NCI-H1694 (cell line): ENCODE results near the gene MEPCE.
A peak's percentile ranks its signal among the peaks of the same experiment; 100 is the strongest.
"Not testable (repeated sequence)": the region's sequence is repeated elsewhere in the genome, so short reads cannot be mapped to it uniquely, and the experiment has no call there.

Experiments used
- DNase-seq: peaks from one replicate; lab custom pipeline; 2025; lab: John Stamatoyannopoulos, UW

Gene MEPCE

GRCh38 chr7:100429637-100430492 lies at the start of gene MEPCE:
TSS of gene MEPCE (plus strand) at chr7:100429831. CDS start at chr7:100430019, 188 bp downstream.
- peak; percentile 94 for DNase-seq

GRCh38 chr7:100380196-100380595 lies 49.4 kb upstream of the MEPCE start:
- no peak for DNase-seq

DNA sequence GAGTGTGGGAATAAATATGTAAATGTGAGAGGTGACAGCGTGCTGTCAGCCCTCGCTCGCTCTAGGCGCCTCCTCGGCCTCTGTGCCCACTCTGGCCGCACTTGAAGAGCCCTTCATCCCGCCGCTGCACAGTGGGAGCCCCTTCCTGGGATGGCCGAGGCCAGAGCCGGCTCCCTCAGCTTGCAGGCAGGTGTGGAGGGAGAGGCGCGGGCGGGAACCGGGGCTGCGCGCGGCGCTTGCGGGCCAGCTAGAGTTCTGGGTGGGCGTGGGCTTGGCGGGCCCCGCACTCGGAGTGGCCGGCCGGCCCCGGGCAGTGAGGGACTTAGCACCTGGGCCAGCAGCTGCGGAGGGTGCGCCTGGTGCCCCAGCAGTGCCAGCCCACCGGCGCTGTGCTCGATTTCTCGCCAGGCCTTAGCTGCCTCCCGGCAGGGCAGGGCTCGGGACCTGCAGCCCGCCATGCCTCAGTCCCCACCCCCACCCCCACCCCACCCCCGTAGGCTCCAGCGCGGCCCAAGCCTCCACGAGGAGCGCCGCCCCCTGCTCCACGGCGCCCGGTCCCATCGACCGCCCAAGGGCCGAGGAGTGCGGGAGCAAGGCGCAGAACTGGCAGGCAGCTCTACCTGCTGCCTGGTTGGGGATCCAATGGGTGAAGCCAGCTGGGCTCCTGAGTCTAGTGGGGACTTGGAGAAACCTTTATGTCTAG lies 47.9 kb upstream of the MEPCE start:
- not testable (repeated sequence) for DNase-seq

GRCh38 chr7:100382234-100382853 lies 47.3 kb upstream of the MEPCE start:
- DNase-seq: peak; percentile 50

DNA sequence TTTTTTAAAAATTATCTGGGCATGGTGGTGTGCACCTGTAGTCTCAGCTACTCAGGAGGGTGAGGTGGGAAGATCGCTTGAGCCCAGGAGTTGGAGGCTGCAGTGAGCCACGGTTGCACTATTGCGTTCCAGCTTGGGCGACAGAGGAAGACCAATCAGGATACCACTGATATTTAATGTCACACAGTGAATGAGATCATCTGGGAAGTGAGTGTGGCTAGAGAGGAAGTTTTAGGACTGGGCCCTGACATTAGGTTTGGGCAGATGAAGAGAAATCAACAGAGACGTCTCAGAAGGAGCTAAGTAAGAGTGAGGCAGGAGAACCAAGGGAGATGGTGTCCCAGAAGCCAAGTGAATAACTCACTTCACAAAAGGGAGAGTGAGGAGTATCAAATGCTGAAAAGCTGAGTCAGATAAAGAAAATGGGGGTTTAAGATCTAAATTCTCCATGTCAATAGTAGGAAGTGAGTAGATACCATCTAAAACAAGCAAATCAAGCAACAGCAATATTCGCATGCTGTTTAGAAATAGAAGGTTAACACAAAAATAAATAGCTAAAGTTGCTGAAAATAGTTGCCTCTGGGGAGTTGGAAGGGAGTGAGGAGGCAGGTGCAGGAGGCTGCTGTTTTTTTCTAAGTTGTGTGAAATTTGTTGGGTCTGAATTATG lies 44.9 kb upstream of the MEPCE start:
- no peak for DNase-seq

DNA sequence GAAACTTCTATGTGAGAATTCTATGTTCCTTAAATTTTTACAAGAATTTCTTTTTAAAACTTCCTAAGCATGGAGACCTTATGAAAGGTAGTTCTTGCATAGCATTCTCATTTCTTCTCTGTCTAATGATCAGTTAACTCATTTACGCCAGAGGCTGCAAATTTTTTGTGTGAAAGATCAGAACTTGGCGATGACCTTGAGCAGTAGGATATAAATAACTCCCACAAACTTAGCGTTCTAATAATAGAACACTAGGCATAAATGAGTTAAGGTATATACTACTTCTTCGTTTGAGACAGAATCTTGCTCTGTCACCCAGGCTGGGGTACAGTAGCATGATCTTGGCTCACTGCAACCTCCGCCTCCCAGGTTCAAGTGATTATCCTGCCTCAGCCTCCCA lies 42.7 kb upstream of the MEPCE start:
- DNase-seq: no peak

- DNase-seq: no peak
These were observed 41.9 kb upstream of the MEPCE start for GRCh38 chr7:100387695-100388094.

DNA sequence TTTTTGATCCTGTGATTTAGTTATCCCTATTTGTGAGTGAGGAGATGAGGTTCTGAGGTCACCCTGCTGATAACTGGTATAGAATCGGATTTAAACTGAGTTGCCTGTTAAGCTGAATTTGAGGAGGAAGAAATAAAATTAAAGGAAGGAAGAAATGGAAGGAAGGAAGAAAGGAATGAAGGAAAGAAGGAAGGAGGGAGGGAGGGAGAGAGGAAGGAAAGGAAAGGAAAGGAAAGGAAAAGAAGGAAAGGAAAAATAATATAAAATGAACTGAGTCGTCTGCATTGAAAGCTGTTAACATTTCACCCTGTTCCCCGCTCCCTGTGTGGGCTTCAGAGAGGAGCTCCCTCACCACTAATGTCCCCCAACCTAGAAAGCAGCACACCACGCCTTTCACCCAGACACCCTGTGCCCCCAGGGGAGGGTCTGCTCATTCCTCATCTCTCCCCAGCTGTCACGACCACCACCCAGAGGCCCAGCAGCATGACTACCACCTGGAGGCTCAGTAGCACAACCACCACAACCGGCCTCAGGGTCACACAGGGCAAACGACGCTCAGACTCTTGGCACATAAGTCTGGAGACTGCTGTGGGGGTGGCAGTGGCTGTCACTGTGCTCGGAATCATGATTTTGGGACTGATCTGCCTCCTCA lies 40.1 kb upstream of the MEPCE start:
- DNase-seq: no peak

DNA sequence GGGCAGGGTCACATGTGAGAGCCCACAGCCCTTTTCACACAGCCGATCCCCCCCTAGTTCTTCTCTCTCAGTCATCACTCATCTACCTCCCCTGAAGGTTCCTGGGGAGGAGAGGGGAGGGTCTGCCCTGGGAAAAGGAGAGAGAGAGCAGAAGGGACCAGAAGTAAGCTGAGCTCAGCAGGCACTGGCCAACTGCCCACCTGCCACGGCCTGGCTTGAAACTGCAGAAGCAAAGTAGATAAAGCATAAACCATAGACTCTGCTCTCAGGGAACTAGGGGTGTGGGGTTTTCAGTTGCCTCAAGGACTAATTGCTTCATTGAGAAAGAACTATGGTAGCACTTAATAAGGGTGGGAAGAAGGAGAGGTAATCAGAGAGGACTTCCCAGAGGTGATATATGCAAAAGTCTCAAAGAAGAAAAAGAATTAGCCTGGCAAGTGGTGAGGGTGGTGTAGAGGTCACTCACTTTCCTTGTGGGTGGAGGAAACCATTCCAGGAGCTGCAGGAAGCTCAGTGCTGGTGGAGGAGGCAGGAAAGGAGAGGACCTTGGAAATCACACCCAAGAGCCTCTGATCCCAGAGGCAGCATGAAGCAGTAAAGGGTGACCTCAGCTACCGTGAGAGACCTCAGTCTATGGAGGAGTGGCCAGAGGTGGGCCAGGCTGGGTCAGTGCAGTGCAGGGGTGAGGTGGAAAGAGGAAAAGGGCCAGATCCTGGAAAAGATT lies 39.2 kb upstream of the MEPCE start:
- no peak for DNase-seq

- DNase-seq: no peak
These were observed 36.3 kb upstream of the MEPCE start for GRCh38 chr7:100393233-100393905.

GRCh38 chr7:100394077-100394476 lies 35.6 kb upstream of the MEPCE start:
- DNase-seq: no peak

DNA sequence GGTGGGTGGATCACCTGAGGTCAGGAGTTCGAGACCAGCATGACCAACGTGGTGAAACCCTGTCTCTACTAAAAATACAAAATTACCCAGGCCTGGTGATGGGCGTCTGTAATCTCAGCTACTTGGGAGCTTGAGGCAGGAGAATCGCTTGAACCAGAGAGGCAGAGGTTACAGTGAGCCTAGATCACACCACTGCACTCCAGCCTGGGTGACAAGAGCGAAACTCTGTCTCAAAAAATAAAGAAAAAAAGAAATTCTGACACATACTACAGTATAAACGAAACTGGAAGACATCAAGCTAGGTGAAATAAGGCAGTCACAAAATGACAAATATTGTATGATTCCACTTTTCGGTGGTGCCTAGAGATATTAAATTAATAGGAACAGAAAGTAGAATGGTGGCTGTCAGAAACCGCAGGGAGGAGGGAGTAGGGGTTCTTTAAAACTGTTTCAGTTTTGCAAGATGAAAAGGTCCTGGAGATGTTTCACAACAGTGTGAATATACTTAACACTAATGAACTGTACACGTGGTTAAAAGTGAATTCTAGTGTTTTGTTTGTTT lies 33.1 kb upstream of the MEPCE start:
- no peak for DNase-seq

- DNase-seq: no peak
These were observed 32.1 kb upstream of the MEPCE start for GRCh38 chr7:100397315-100398081.

DNA sequence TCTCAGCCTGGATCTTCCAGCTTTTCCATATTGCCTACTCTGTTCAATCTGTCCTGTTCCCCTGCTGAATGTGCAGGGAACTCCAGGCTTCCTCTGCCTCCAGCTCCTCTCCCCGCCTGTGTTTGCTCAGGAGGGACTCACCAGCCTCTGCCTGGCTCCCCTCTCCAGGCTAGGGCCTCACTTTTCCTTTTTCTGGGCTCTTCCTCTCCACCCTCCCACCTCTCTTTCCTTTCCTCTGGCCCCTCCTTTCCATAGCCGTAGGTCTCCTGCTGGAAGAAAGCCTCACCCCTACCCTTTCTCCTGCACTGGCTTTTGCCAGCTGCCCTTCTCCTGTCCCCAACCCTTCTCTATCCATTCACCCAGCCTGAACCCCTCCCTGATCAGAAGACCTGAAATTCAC lies 31.4 kb upstream of the MEPCE start:
- no peak for DNase-seq

- no peak for DNase-seq
These were observed 29.6 kb upstream of the MEPCE start for GRCh38 chr7:100400041-100400440.

- no peak for DNase-seq
These were observed 29.0 kb upstream of the MEPCE start for GRCh38 chr7:100400656-100401055.

DNA sequence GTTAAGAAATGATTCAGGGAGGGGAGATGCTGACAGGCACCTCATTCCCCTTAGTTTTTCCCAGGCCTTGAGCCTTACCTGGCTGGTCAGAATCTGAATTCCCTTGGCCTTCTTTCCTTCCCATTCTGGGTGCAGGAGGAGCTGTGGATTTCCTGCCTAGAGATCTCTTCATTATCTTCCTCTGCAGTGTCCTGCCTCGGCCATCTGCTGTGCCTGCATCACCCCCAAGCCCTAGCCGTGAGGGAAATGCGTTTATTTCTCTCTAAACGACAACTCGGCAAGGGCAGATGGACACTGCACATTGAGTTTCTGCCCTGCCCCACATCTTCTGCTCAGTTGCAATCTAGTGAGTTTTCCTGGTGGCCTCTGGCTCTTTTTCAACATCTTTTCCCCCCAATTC lies 27.8 kb upstream of the MEPCE start:
- DNase-seq: no peak

DNA sequence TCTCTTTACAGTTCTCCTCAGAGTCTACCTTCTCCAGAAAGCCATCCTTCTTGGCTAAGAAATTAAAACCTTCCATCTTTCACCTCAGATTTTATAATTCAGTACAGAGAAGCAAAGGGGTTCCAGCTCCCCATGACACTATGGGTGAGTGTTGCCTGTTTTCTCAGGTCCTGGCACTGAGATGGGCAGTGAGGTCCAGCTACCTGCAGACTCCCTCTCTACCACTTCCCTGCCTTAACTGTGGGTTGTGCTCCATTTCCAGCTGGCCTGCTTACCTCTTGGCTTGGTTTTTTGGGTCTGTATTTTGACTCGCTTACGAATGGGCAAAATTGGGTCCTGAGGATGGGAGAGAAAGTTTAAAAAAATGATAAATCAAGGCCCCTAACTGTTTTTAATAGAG lies 27.4 kb upstream of the MEPCE start:
- no peak for DNase-seq

DNA sequence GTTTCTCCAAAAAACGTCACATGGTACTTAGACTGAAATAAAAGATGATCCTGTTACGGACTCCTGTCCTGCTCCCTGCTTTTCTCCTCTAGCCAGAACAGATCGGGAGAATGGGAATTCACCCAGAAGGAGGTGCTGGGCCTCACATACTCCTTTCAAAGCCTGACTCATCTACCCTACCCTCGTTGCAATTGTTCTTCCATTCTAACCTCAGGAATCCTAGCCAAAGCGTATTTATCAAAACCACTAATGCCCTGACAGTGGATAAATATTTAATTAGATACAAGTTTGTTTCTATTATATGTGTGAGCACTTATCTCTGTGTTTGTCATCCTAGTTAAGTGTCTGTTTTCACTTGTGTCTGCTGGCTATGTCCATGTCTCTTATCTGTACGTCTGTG lies 22.9 kb upstream of the MEPCE start:
- no peak for DNase-seq
